Stimulated activated CD4-positive, alpha-beta T cell treated with anti-CD3 and anti-CD28 coated beads, Interleukin-15, amount 100 ng/mL, for 48 hours (primary cell): Measurements from ENCODE around the gene ATPAF1.
"Not testable (repeated sequence)": the region's sequence is repeated elsewhere in the genome, so short reads cannot be mapped to it uniquely, and the experiment has no call there.

Source experiments
- DNase-seq, 2 donors: peaks; one replicate each; pipeline ENCODE4 v3.0.0-alpha.2; 2020; ENCODE audit warnings: low read depth in 2 of 2

ATPAF1 gene

DNA sequence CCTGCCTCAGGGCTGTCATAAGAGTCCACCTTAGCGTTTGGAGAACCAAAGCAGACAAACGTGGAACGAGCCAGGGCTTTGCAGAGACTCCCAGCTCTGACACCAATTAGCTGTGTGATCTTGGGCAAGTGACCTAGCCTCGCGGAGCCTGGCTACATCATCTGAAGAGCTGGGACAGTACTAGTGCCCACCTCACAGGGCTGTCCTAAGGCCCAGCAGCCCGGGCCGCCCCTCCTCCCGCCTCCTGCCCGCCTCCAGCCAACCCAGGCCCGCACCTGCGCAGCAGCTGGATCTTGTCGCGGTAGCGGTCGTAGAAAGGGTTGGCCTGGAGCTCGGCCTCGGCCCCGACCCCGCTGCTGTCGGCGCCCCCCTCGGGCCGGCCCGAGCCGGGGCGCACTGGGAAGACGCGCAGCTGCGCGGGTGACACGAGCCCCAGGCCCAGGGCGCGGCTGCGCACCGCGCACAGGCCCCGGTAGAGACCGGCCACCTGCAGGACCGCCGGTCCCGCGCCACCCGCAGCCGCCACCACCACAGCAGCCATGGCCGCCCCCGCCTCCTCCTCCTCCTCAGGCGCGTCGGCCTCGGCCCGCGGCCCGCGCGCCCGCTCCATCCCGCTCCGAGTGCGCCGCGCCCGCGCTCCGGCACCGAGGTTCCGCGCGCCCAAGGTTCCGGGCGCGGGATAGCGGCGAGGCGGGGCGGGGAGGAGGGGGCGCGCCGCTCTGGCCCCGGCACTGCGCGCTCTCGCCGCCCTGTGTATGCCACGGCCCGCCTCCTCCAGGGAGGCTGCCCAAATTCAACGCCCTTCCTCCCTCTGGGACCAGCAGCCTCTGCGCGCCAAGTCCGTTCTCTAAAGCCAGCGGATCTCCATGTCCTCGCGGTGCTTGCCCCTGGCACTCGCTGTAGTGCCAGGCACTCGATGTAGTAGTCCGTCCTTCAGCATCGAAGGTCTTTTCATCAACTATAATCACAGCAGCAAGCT, at the start of gene ATPAF1:
TSS of gene ATPAF1 (minus strand) at position 583 of the 979 bp plus-strand sequence. CDS start at position 541, 42 bp downstream.
- peak; percentile 46 to 52 for DNase-seq

- DNase-seq = no peak
These were observed 49.5 kb upstream of the ATPAF1 start for GRCh38 chr1:46717654-46718053.

GRCh38 chr1:46714976-46715375, 46.8 kb upstream of the ATPAF1 start:
- no peak for DNase-seq

DNA sequence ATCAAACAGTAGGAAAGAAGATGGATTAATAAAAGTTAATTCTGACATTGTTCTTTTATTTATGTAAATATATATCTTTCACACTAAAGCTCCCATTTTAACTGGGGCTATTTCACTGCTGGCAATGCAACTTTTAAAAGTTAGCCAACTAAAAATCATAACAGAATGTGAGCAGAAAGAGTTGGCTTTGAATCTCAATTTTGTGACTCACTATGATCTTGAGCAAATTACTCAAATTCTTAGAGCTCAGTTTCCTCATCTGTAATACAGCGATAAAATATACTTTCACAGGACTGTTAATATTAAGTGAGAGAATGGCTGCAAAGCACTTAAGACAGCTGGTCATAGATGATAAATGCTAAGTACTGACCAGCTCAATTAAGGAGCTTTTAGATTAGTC, 40.0 kb upstream of the ATPAF1 start:
- DNase-seq = no peak

DNA sequence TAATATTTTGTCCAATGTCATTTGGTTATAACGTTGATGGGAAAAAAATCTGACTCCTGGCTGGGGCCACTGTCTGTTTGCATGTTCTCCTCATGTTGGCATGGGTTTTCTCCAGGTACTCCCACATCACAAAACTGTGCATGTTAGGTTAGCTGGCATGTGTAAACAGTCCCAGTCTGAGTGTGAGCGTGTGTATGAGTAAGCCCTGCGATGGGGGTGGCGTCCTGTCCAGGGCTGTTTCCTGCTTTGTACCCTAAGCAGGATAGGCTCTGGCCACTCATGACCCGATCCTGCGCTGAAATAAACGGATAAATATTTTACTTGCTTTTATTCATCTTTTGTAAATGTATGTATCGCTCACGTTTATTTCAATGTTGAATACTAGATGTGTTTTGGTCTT, 37.2 kb upstream of the ATPAF1 start:
- DNase-seq = no peak

DNA sequence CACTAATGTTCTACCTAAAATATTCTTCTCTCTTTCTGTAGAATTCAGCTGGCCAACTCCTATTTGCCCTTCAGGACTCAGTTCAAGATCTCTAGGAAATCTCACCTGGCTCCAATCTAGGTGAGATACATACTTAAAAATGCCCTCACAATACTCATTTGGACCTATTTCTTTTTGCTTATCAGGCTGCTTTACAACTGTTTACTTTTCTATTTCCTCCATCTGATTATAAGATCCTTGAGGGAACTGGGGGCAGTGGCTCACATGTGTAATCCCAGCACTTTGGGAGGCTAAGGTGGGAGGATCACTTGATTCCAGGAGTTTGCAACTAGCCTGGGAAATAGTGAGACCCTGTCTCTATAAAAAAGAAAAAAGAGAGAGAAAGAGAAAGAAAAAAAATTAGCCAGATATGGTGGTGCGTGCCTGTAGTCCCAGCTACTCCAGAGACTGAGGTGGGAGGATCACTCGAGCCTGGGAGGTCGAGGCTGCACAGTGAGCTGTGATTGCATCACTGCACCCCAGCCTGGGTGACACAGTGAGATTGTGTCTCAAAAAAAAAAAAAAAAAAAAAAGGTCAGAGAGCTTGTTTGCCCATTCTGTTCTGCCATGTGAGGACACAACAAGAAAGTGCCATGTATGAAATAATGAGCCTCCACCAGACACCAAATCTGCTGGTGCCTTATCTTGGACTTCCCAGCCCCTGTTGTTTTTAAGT, 35.9 kb upstream of the ATPAF1 start:
- DNase-seq = no peak

DNA sequence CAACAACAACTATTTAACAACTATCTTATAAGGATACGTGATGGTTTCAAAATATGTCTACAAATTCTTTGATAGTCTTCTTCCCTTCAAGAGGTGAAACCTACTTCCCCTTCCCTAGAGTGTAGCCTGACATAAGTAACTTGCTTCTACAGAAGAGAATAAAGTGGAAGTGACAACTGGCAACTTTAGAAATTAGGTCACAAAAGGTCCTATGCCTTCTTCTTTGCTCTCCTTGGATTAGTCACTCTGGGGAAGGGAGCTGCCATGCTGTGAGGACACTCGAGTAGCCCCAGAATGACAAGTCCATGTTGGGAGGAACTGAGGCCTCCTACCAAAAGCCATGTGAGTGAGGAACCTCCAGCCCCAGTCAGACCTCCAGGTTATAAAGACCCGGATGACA, 31.5 kb upstream of the ATPAF1 start:
- no peak for DNase-seq

DNA sequence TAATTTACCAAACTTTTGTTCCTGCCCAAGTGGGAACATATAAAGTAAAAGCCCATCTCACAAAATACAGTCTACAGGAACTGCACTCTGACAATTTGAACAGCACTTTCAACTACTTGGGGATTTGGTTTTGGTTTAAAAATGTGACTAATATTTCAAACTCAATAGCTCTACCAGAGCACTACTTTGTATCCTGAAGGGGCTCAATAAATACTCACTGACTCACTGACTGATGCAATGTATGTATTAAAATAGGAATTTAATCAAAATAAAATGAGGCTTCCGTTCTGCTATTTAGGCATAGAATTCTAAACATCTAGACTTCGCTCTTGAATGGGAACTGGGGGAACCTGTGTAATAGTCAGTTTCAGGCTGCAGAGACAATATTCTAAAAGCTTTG, 28.9 kb upstream of the ATPAF1 start:
- no peak for DNase-seq

DNA sequence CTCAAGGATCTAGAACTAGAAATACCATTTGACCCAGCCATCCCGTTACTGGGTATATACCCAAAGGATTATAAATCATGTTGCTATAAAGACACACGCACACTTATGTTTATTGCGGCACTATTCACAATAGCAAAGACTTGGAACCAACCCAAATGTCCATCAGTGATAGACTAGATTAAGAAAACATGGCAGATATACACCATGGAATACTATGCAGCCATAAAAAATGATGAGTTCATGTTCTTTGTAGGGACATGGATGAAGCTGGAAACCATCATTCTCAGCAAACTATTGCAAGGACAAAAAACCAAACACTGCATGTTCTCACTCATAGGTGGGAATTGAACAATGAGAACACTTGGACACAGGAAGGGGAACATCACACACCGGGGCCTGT, 26.5 kb upstream of the ATPAF1 start:
- not testable (repeated sequence) for DNase-seq

DNA sequence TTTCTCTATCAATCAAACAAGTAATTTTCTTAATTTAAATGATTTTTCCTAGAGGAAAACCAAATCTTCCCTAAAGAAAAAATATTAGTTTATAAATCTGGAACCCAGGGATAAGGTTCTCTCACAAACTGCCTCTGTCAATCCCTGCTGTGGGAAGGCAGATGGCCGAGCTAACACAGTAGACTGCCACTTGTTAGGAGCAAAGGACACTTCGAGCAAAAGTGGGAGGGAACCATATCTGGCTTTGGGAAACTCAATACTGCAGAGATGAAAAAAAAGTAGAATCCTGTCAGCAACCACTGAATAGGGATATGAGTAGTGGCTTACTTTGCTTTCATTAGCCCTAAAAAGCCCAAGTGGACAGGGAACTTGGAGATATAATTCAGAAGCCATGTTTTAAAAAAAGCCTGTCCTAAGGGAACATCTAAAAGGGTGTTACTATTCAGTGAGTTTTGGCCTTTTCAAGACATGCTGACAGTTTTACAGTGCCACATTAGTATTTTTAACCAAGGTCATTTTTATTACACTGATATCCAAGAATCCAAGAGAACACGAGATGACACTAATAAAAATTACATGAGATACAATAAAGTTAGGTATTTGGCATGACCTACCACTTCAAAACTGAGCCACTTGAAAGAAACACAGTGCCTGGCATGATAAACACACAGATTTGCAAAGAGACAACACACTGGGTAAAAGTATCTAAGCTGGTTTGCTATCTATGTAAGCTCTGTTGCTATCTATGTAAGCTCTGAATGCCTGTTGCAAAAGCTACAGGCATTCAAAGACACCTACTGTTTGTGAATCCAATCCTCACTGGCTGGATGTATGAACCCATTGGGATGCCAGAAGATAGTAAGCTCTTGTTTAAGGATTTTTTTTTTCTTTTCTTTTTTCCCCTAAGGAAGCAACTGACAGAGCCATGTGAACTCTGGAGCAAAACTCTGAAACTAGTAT, 24.9 kb upstream of the ATPAF1 start:
- DNase-seq = no peak

- DNase-seq = no peak
These were observed 24.0 kb upstream of the ATPAF1 start for GRCh38 chr1:46691997-46692790.

DNA sequence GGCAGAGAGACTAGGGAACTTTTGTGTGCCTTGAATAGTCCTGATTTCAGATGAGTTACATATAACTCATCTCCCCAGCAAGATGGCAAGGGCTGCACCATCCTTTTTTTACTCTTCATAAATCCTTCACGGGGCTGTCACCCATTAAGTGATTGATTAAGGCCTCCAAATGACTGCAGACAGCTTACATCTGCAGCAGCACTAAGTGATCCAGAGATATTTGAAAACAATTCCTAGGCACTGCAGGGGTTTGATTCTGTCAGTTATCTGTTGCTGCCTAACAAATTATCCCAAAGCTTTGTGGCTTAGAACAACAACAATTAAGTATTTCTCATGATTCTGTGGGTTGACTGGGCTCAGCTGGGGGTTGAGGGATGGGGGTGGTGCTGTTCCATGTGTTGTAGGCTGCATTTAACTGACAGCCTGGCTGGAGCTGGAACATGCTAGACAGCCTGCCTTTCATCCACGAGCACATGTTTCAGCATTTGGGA, 22.8 kb upstream of the ATPAF1 start:
- no peak for DNase-seq

DNA sequence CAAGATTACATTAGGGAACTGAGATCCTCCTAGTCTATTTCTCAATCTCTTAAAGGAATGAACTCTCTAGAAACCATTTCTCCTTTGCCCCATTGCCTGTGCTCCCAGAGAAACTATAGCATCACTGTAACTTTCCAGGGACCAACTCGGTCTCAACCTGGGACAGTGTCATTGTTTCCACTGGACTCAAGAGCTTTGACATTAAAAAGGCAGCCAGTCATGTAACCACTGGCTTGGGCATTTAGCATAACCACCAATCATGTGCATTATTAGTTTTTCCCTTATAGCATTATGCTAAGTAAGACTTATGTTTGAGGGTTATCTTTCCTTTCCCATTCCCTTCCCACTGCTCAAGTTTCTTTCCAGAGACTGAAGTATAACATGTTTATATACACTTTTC, 21.7 kb upstream of the ATPAF1 start:
- DNase-seq = no peak

GRCh38 chr1:46689356-46689755, 21.2 kb upstream of the ATPAF1 start:
- no peak for DNase-seq

DNA sequence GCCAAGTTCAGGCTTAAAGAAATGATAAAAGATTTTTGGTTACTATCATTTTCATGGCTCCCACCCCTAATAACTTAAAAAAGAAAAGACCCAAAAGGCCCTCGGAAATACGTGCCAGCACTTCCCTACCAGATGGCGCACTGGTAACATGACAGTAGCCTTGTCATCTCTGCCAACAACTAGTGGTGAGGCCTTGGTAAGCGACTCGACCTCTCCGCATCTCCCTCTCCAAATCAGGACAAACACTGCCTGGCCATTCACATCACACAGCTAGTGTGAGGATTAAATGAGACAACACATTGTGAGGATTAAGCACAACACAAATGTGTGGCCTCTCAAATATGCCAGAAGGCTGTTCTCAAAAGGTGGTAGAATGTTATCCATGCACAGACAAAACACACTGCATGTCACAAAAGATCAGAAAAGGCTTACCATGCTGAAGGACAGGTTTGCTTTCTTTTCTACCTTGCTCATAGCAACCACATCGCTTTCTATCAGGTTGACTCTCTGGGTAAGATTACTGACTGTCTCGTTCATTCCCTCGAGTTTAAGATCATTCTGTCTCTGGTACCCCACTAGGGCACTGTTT, 19.9 kb upstream of the ATPAF1 start:
- DNase-seq = no peak

DNA sequence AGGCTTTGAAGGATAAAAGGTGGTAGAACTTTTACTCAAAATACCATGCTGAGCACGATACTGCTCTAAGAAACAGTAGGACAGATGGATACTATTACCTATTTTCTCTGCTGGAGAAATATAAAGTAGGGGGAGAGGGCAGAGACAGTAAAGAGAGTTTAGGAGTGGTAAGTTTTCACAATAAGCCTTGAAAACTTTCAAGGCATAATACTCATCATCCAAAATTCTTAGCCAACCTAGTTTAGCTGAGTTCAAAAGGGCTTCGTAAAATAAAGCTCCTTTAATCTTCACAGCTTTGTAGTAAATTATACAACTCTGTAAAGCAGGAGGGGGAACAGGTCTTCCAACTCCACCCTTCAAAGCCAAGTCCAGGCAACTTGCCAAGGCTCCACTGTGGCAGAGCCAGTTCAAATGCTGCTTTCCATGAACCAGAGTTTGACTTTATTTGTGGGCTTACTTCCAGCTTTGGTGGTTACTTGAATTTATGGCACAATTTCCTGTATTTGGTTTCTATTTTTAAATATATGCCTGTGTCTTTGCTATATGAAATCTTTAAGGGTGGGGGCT, 19.0 kb upstream of the ATPAF1 start:
- no peak for DNase-seq

GRCh38 chr1:46686255-46686654, 18.1 kb upstream of the ATPAF1 start:
- no peak for DNase-seq

- DNase-seq = no peak
These were observed 16.5 kb upstream of the ATPAF1 start for GRCh38 chr1:46684670-46685069.

DNA sequence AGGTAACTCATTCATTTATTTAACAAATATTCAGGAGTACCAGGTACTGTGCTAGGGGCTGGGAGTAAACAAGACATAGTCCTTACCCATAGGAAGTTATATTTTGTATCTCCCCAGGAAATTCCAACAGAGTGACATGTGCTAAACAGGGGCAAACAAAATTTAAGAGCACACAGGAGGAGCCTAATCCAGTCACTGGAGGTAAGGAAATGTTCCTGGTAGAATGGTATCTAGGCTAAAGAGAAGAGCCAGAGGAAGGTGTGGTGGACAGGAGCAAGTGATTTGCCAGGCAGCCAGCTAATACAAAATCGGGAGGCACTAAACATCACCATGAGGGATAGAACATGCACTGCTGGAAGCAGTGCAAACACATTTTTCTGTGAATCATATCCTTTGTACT, 13.9 kb upstream of the ATPAF1 start:
- DNase-seq = no peak
